Neuronal stem cell (in vitro differentiated cells): ENCODE results near the gene TLCD3A.

Experiments
- DNase-seq: peaks from one replicate; pipeline ENCODE4 v3.0.0-alpha.2; 2013; ENCODE audit warnings: low spot score
- H2AFZ ChIP-seq: one replicate; pipeline ENCODE4 v1.6.1; 2013; ENCODE audit warnings: mild to moderate bottlenecking, low read length, inconsistent platforms
- H2AK5ac ChIP-seq: 2 replicates; pipeline ENCODE4 v1.6.1; 2013; ENCODE audit warnings: low read depth, mild to moderate bottlenecking, inconsistent platforms, low read length, moderate library complexity, mixed read lengths
- H2BK120ac ChIP-seq: 2 replicates; pipeline ENCODE4 v1.6.1; 2013; ENCODE audit warnings: low read depth, mild to moderate bottlenecking, inconsistent platforms, low read length, moderate library complexity, mixed read lengths
- H2BK12ac ChIP-seq: one replicate; pipeline ENCODE4 v1.6.1; 2013; ENCODE audit warnings: low read length, inconsistent platforms
- H2BK15ac ChIP-seq: 2 replicates; pipeline ENCODE4 v1.6.1; 2013; ENCODE audit warnings: mild to moderate bottlenecking, low read length, inconsistent platforms, mixed read lengths
- H2BK5ac ChIP-seq: one replicate; pipeline ENCODE4 v1.6.1; 2013; ENCODE audit warnings: inconsistent platforms, mild to moderate bottlenecking, low read length, moderate library complexity
- H3K14ac ChIP-seq: one replicate; pipeline ENCODE4 v1.6.1; 2013; ENCODE audit warnings: low read length, inconsistent platforms
- H3K18ac ChIP-seq: 2 replicates; pipeline ENCODE4 v1.6.1; 2013; ENCODE audit warnings: low read length, inconsistent platforms
- H3K23ac ChIP-seq: 2 replicates; pipeline ENCODE4 v1.6.1; 2013; ENCODE audit warnings: low read depth, mild to moderate bottlenecking, mixed read lengths, low read length, inconsistent platforms; ENCODE audit not compliant: poor library complexity
- H3K27ac ChIP-seq: replicated peaks from 3 replicates; pipeline ENCODE4 v1.5.1; 2013; ENCODE audit warnings: low read length, inconsistent platforms
- H3K27me3 ChIP-seq, 3 experiments: 2 replicates each; pipeline ENCODE4 v1.6.1; 2013; ENCODE audit warnings: low read length in 3 of 3, mild to moderate bottlenecking in 2 of 3, inconsistent platforms in 1 of 3, low read depth in 1 of 3, mixed read lengths in 1 of 3, moderate library complexity in 1 of 3; ENCODE audit not compliant: control insufficient read depth in 3 of 3, insufficient read depth in 3 of 3
- H3K36me3 ChIP-seq, 2 donors: replicated peaks in 1 of 2; 2 replicates each; pipeline ENCODE4 v1.6.1; 2013; ENCODE audit warnings: low read length in 2 of 2; ENCODE audit not compliant: control insufficient read depth in 2 of 2, insufficient read depth in 2 of 2
- H3K4ac ChIP-seq: 2 replicates; pipeline ENCODE4 v1.6.1; 2013; ENCODE audit warnings: inconsistent platforms, mild to moderate bottlenecking, low read length, moderate library complexity
- H3K4me1 ChIP-seq, 2 donors: 1 replicate in 1 of 2; 2 replicates in 1 of 2; pipeline ENCODE4 v1.6.1; 2013; ENCODE audit warnings: low read length in 2 of 2, low read depth in 1 of 2; ENCODE audit not compliant: control insufficient read depth in 2 of 2, insufficient read depth in 1 of 2
- H3K4me2 ChIP-seq: one replicate; pipeline ENCODE4 v1.6.1; 2013; ENCODE audit warnings: mild to moderate bottlenecking, low read length, inconsistent platforms; ENCODE audit not compliant: insufficient read depth, poor library complexity, severe bottlenecking
- H3K4me3 ChIP-seq, 2 donors: 2 replicates each; pipeline ENCODE4 v1.5.1; 2013; ENCODE audit warnings: low read length in 2 of 2, mild to moderate bottlenecking in 2 of 2, inconsistent platforms in 1 of 2, moderate library complexity in 1 of 2
- H3K79me1 ChIP-seq: one replicate; pipeline ENCODE4 v1.6.1; 2013; ENCODE audit warnings: low read depth, mild to moderate bottlenecking, inconsistent platforms, low read length, moderate library complexity
- H3K9ac ChIP-seq: one replicate; pipeline ENCODE4 v1.6.1; 2013; ENCODE audit warnings: mild to moderate bottlenecking, low read depth, low read length, inconsistent platforms; ENCODE audit not compliant: poor library complexity
- H3K9me3 ChIP-seq, 2 donors: replicated peaks in 1 of 2; 2 replicates each; pipeline versions ENCODE3 to v1.6.1; 2013; ENCODE audit warnings: low read length in 2 of 2, mild to moderate bottlenecking in 2 of 2, inconsistent platforms in 1 of 2, low read depth in 1 of 2, mixed read lengths in 1 of 2, moderate library complexity in 1 of 2; ENCODE audit not compliant: control insufficient read depth in 2 of 2, insufficient read depth in 1 of 2
- H4K8ac ChIP-seq: one replicate; pipeline ENCODE4 v1.6.1; 2013; ENCODE audit warnings: low read depth, mild to moderate bottlenecking, inconsistent platforms, low read length, moderate library complexity
- H4K91ac ChIP-seq: one replicate; pipeline ENCODE4 v1.6.1; 2013; ENCODE audit warnings: low read length, low read depth, mild to moderate bottlenecking, inconsistent platforms; ENCODE audit not compliant: poor library complexity
- WGBS, 2 donors: extraction: QIAGEN DNeasy Blood & Tissue Kit; methylation state at CpG; one replicate each; pipeline ENCODE4 v1.1.7; 2013; ENCODE audit warnings: missing lambda C conversion rate in 2 of 2, mixed read lengths in 1 of 2; ENCODE audit not compliant: insufficient read length in 2 of 2, insufficient replicate concordance in 1 of 2; ENCODE audit errors: extremely low coverage in 2 of 2; 5-methylcytosine and 5-hydroxymethylcytosine counted together

TLCD3A gene

GRCh38 chr17:750431-751037, 18.1 kb downstream of the TLCD3A start:
- WGBS, 2 donors, result no CpG with 5 or more reads among the region's 8 CpGs

GRCh38 chr17:751269-752001, 19.0 kb downstream of the TLCD3A start:
- Histone ChIP-seq H2BK12ac (peak overlapping the region; percentile 7), H3K27ac (no peak overlapping the region), H3K79me1 (peaks cover 19% of the 10 kb centered on the region), H3K23ac (peak overlapping the region; percentile 74), H4K91ac (no peak overlapping the region), H3K9me3 (peaks cover 16 to 19% of the 10 kb centered on the region in 2 donors), H2BK5ac (peak overlapping the region; percentile 22), H3K4ac (peak overlapping the region; percentile 53), H3K4me2 (peak overlapping the region; percentile 80), H3K4me3 (peak overlapping the region; percentile 72 to 94), H2AFZ (peak overlapping the region; percentile 95), H3K14ac (peak overlapping the region; percentile 72), H3K4me1 (peaks cover 5 to 6% of the 10 kb centered on the region in 2 donors), H2AK5ac (peak overlapping the region; percentile 88), H3K36me3 (peaks cover 23 to 42% of the 10 kb centered on the region in 2 donors), H2BK15ac (no peak overlapping the region), H3K9ac (peak overlapping the region; percentile 98), H3K18ac (peak overlapping the region; percentile 96), H2BK120ac (peak overlapping the region; percentile 52), H4K8ac (peak overlapping the region; percentile 45), H3K27me3 (no peaks in the 10 kb centered on the region)
- WGBS, 2 donors, result no CpG with 5 or more reads among the region's 49 CpGs
- DNase-seq, result peak; percentile 29

More at GRCh38 chr17:750431-751037, 18.1 kb downstream of the TLCD3A start:
- Histone ChIP-seq H3K4ac (no peak overlapping the region), H3K79me1 (peaks cover 19% of the 10 kb centered on the region), H2AFZ (no peak overlapping the region), H3K9me3 (peaks cover 19 to 20% of the 10 kb centered on the region in 2 donors), H3K4me2 (peak overlapping the region; percentile 80), H3K23ac (no peak overlapping the region), H2BK120ac (no peak overlapping the region), H4K8ac (no peak overlapping the region), H3K18ac (no peak overlapping the region), H3K4me1 (peaks cover 3 to 5% of the 10 kb centered on the region in 2 donors), H3K36me3 (peaks cover 32 to 45% of the 10 kb centered on the region in 2 donors), H3K14ac (no peak overlapping the region), H3K27ac (no peak overlapping the region), H4K91ac (no peak overlapping the region), H2BK12ac (no peak overlapping the region), H3K27me3 (no peaks in the 10 kb centered on the region), H2AK5ac (no peak overlapping the region), H3K4me3 (peak overlapping the region in 1 of 2 donors; percentile 72), H3K9ac (no peak overlapping the region), H2BK15ac (no peak overlapping the region), H2BK5ac (no peak overlapping the region)
- DNase-seq, result no peak

- Histone ChIP-seq H3K4me2 (peak within 1 kb of the TSS; percentile 80), H3K27ac (no peak within 1 kb of the TSS), H3K36me3 (peaks cover 21 to 42% of the 10 kb centered on the region in 2 donors), H2BK5ac (peak within 1 kb of the TSS; percentile 83), H2BK12ac (peak within 1 kb of the TSS; percentile 7), H2AK5ac (peak within 1 kb of the TSS; percentile 88), H3K27me3 (no peaks in the 10 kb centered on the region), H2BK120ac (peak within 1 kb of the TSS; percentile 52), H4K91ac (peak within 1 kb of the TSS; percentile 47), H4K8ac (peak within 1 kb of the TSS; percentile 45), H3K18ac (peak within 1 kb of the TSS; percentile 99), H3K4me3 (peak within 1 kb of the TSS; percentile 72 to 94), H3K9me3 (peaks cover 13 to 19% of the 10 kb centered on the region in 2 donors), H3K9ac (peak within 1 kb of the TSS; percentile 98), H3K4ac (peak within 1 kb of the TSS; percentile 53), H2AFZ (peak within 1 kb of the TSS; percentile 95), H3K23ac (peak within 1 kb of the TSS; percentile 74), H3K4me1 (peaks cover 5 to 6% of the 10 kb centered on the region in 2 donors), H2BK15ac (peak within 1 kb of the TSS; percentile 65), H3K79me1 (peaks cover 16% of the 10 kb centered on the region), H3K14ac (peak within 1 kb of the TSS; percentile 72)
- DNase-seq, result peak; percentile 90
- no CpG with 5 or more reads among the region's 87 CpGs for WGBS, 2 donors
Measured at GRCh38 chr17:752002-752619, 19.7 kb downstream of the TLCD3A start, which contains the start of gene GEMIN4. Gene GEMIN4, minus strand, starts transcription at chr17:752264. Its CDS starts 122 bp downstream, at chr17:752142.
